HepG2 (cell line): Measurements from ENCODE around the gene PANK2. TPM values are rescaled to one million over a fixed set of nuclear protein-coding genes. Genes with fewer than 3 reads are reported as not detected.

Experiments used
- DPF2 ChIP-seq: sonication (generic); formaldehyde crosslinking; IDR thresholded peaks from 2 replicates; pipeline ENCODE4 v1.4.0; 2020; ENCODE audit warnings: mild to moderate bottlenecking, low read depth, missing genetic modification reagents, borderline replicate concordance
- GATAD2A ChIP-seq: IDR thresholded peaks from 2 replicates; pipeline ENCODE4 v1.6.1; 2016
- KLF11 ChIP-seq: IDR thresholded peaks from 2 replicates; pipeline ENCODE4 v1.6.1; 2016; ENCODE audit warnings: missing compliant biosample characterization
- KLF6 ChIP-seq: IDR thresholded peaks from 2 replicates; pipeline ENCODE4 v1.8.0; 2016; ENCODE audit warnings: missing biosample characterization, missing genetic modification reagents
- MEIS1 ChIP-seq: sonication (generic); formaldehyde crosslinking; IDR thresholded peaks from 2 replicates; pipeline ENCODE4 v1.9.0; 2021; ENCODE audit warnings: mild to moderate bottlenecking, missing genetic modification reagents, moderate library complexity, borderline replicate concordance
- MYC ChIP-seq: sonication (generic); formaldehyde crosslinking; IDR thresholded peaks from 2 replicates; pipeline ENCODE4 v1.9.0; 2021; ENCODE audit warnings: missing genetic modification reagents, borderline replicate concordance
- NCOA1 ChIP-seq: sonication (generic); formaldehyde crosslinking; IDR thresholded peaks from 2 replicates; pipeline ENCODE4 v1.9.0; 2021; ENCODE audit warnings: missing genetic modification reagents
- NFRKB ChIP-seq: fragments of 450-650 bp; IDR thresholded peaks from 2 replicates; pipeline ENCODE4 v1.6.1; 2017
- NR2F1 ChIP-seq, 2 experiments: fragments of 450-650 bp in 1 of 2; formaldehyde crosslinking in 1 of 2; IDR thresholded peaks; 2 replicates each; pipeline versions ENCODE4 v1.5.0 to v1.6.1; 2016 to 2020; ENCODE audit warnings: mild to moderate bottlenecking in 1 of 2, missing compliant biosample characterization in 1 of 2, missing genetic modification reagents in 1 of 2, moderate library complexity in 1 of 2
- PLSCR1 ChIP-seq: sonication (generic); formaldehyde crosslinking; IDR thresholded peaks from 2 replicates; pipeline ENCODE4 v1.5.0; 2020; ENCODE audit warnings: missing genetic modification reagents, mild to moderate bottlenecking, borderline replicate concordance
- SAP130 ChIP-seq: IDR thresholded peaks from 2 replicates; pipeline ENCODE4 v1.6.1; 2016; ENCODE audit warnings: low read depth
- SRSF9 ChIP-seq: fragments of 200-400 bp; formaldehyde crosslinking; IDR thresholded peaks from 2 replicates; pipeline ENCODE4 v1.6.1; 2018; ENCODE audit warnings: borderline replicate concordance, mild to moderate bottlenecking, low read depth, low read length; ENCODE audit not compliant: insufficient read depth, poor library complexity, severe bottlenecking
- YEATS2 ChIP-seq: sonication (generic); formaldehyde crosslinking; IDR thresholded peaks from 2 replicates; pipeline ENCODE4 v1.4.0; 2020; ENCODE audit warnings: missing genetic modification reagents, borderline replicate concordance
- ZC3H4 ChIP-seq: sonication (generic); formaldehyde crosslinking; IDR thresholded peaks from 2 replicates; pipeline ENCODE4 v1.4.0; 2020; ENCODE audit warnings: missing genetic modification reagents, borderline replicate concordance
- ZFP36L2 ChIP-seq: sonication (generic); formaldehyde crosslinking; IDR thresholded peaks from 2 replicates; pipeline ENCODE4 v1.4.0; 2020; ENCODE audit warnings: missing genetic modification reagents
- ZMYM4 ChIP-seq: sonication (generic); formaldehyde crosslinking; IDR thresholded peaks from 2 replicates; pipeline ENCODE4 v1.8.1; 2023; ENCODE audit warnings: mild to moderate bottlenecking, missing genetic modification reagents
- ZNF263 ChIP-seq: sonication (generic); formaldehyde crosslinking; IDR thresholded peaks from 2 replicates; pipeline ENCODE4 v1.4.0; 2020; ENCODE audit warnings: missing genetic modification reagents
- ZNF547 ChIP-seq: sonication (generic); formaldehyde crosslinking; IDR thresholded peaks from 2 replicates; pipeline ENCODE4 v1.5.1; 2020; ENCODE audit warnings: mild to moderate bottlenecking, missing genetic modification reagents
- ZNF660 ChIP-seq: sonication (generic); formaldehyde crosslinking; IDR thresholded peaks from 2 replicates; pipeline ENCODE4 v1.5.1; 2020; ENCODE audit warnings: mild to moderate bottlenecking, low read depth, missing genetic modification reagents, borderline replicate concordance
- ZNF766 ChIP-seq: sonication (generic); formaldehyde crosslinking; IDR thresholded peaks from 2 replicates; pipeline ENCODE4 v1.5.0; 2020; ENCODE audit warnings: missing genetic modification reagents, borderline replicate concordance
- ZNF780A ChIP-seq: sonication (generic); formaldehyde crosslinking; IDR thresholded peaks from 2 replicates; pipeline ENCODE4 v1.8.0; 2022; ENCODE audit warnings: mild to moderate bottlenecking, missing genetic modification reagents, moderate library complexity
- ZNF83 ChIP-seq: sonication (generic); formaldehyde crosslinking; IDR thresholded peaks from 2 replicates; pipeline ENCODE4 v1.4.0; 2020; ENCODE audit warnings: missing genetic modification reagents, mild to moderate bottlenecking, borderline replicate concordance
- ZNF839 ChIP-seq: sonication (generic); formaldehyde crosslinking; IDR thresholded peaks from 2 replicates; pipeline ENCODE4 v1.4.0; 2020; ENCODE audit warnings: missing genetic modification reagents, mild to moderate bottlenecking, borderline replicate concordance
- ZSCAN5A ChIP-seq: sonication (generic); formaldehyde crosslinking; IDR thresholded peaks from 2 replicates; pipeline ENCODE4 v1.8.0; 2022; ENCODE audit warnings: mild to moderate bottlenecking, missing genetic modification reagents, borderline replicate concordance
- polyA plus RNA-seq, 8 experiments: library from polyadenylated mRNA; depleted of rRNA in 3 of 8; stranded (reverse) in 7 of 8; unstranded in 1 of 8; fragments of >200 nt; fragmentation: Illumina TruSeq in 4 of 8; extraction: Trizol in 4 of 8; gene quantifications; 2 replicates each; pipeline versions ENCODE4 v1.2.1 to v1.2.3, GENCODE V29; 2011 to 2016; ENCODE audit warnings: low read depth in 4 of 8, missing spikeins in 1 of 8, mixed read lengths in 1 of 8; ENCODE audit not compliant: insufficient read depth in 1 of 8
- total RNA-seq, 5 experiments: library from RNA; depleted of rRNA; stranded (reverse); fragments of >200 nt; fragmentation: Illumina TruSeq; extraction: Trizol; gene quantifications; 2 replicates each; pipeline ENCODE4 v1.2.3, GENCODE V29; 2016; ENCODE audit warnings: low read depth in 1 of 5
- TF ChIP-seq, protein P1 (sequence below): IDR thresholded peaks from 2 replicates; pipeline ENCODE4 v1.6.1; 2016; ENCODE audit warnings: mild to moderate bottlenecking, missing biosample characterization, missing genetic modification reagents
- TF ChIP-seq, protein P2 (sequence below): sonication (generic); formaldehyde crosslinking; IDR thresholded peaks from 2 replicates; pipeline ENCODE4 v1.5.0; 2020; ENCODE audit warnings: mild to moderate bottlenecking, missing genetic modification reagents, moderate library complexity

The PANK2 gene
- total and polyA plus RNA-seq, 2 of the 13 experiments (the other 11 are each of a cell fraction or from before 2014, with no cell fraction given), result 39.2 to 123 TPM

GRCh38 chr20:3888622-3889488 lies at the start of gene PANK2 (continued):
- TF ChIP-seq PLSCR1, result no peak
- TF ChIP-seq ZMYM4 (CRISPR knock-in tag), result peak; percentile 92
- no peak; the same call in 1 of the 2 replicates for TF ChIP-seq ZNF660 (CRISPR knock-in tag)
- peak; percentile 95 for TF ChIP-seq YEATS2 (CRISPR knock-in tag)
- peak; percentile 68 for TF ChIP-seq MEIS1 (CRISPR knock-in tag)
- TF ChIP-seq, protein P1, sequence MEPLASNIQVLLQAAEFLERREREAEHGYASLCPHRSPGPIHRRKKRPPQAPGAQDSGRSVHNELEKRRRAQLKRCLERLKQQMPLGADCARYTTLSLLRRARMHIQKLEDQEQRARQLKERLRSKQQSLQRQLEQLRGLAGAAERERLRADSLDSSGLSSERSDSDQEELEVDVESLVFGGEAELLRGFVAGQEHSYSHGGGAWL (CRISPR knock-in tag), result peak; percentile 95
- TF ChIP-seq SRSF9, result no peak
- peak; percentile 99 for TF ChIP-seq ZNF263 (CRISPR knock-in tag)
- no peak for TF ChIP-seq DPF2
- TF ChIP-seq ZNF83 (CRISPR knock-in tag), result peak; percentile 93
- TF ChIP-seq ZNF547 (CRISPR knock-in tag), result peak; percentile 90
- TF ChIP-seq ZNF766 (CRISPR knock-in tag), result peak; percentile 89; the same call in 1 of the 2 replicates
- peak; percentile 43 for TF ChIP-seq KLF11 (CRISPR knock-in tag)
- TF ChIP-seq KLF6, result peak; percentile 74
- peak; percentile 87; the same call in 1 of the 2 replicates for TF ChIP-seq NCOA1 (CRISPR knock-in tag)
- TF ChIP-seq, protein P2, sequence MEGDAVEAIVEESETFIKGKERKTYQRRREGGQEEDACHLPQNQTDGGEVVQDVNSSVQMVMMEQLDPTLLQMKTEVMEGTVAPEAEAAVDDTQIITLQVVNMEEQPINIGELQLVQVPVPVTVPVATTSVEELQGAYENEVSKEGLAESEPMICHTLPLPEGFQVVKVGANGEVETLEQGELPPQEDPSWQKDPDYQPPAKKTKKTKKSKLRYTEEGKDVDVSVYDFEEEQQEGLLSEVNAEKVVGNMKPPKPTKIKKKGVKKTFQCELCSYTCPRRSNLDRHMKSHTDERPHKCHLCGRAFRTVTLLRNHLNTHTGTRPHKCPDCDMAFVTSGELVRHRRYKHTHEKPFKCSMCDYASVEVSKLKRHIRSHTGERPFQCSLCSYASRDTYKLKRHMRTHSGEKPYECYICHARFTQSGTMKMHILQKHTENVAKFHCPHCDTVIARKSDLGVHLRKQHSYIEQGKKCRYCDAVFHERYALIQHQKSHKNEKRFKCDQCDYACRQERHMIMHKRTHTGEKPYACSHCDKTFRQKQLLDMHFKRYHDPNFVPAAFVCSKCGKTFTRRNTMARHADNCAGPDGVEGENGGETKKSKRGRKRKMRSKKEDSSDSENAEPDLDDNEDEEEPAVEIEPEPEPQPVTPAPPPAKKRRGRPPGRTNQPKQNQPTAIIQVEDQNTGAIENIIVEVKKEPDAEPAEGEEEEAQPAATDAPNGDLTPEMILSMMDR (CRISPR knock-in tag), result peak; percentile 65
- peak; percentile 89; the same call in 1 of the 2 replicates for TF ChIP-seq ZNF780A (CRISPR knock-in tag)
- TF ChIP-seq ZSCAN5A (CRISPR knock-in tag), result peak; percentile 95; the same call in 1 of the 2 replicates
- peak; percentile 82 to 89 for TF ChIP-seq NR2F1 (CRISPR knock-in tag; IDR thresholded peaks at IDR 0.05)
- TF ChIP-seq ZFP36L2 (CRISPR knock-in tag), result 0 out of 2 replicates have a peak, but pooled peaks have one; percentile 32
- peak; percentile 54 for TF ChIP-seq GATAD2A (CRISPR knock-in tag)
- peak; percentile 91 for TF ChIP-seq NFRKB
- TF ChIP-seq SAP130 (CRISPR knock-in tag), result peak; percentile 93
- TF ChIP-seq ZNF839 (CRISPR knock-in tag), result peak; percentile 84; the same call in 1 of the 2 replicates
- peak; percentile 96 for TF ChIP-seq MYC
- TF ChIP-seq ZC3H4 (CRISPR knock-in tag), result peak; percentile 69; the same call in 1 of the 2 replicates
